ENCODE results near the gene CLASP1. TPM values are rescaled to one million over a fixed set of nuclear protein-coding genes. Genes with fewer than 3 reads are reported as not detected.

CLASP1 gene
- total RNA-seq, 1 donor: 46.0 TPM

- Histone ChIP-seq H3K27ac (ENCODE audit: low read depth, low read length) (no peak overlapping the region), H3K4me1 (ENCODE audit: insufficient read depth, low read length) (no peaks in the 10 kb centered on the region), H3K4me2 (ENCODE audit: insufficient read depth, low read length) (no peak overlapping the region), H3K79me2 (ENCODE audit: insufficient read depth, low read length) (no peaks in the 10 kb centered on the region), H2AFZ (ENCODE audit: low read length) (no peak overlapping the region), H3K4me3 (ENCODE audit: insufficient read depth, low read length) (no peak overlapping the region), H3K9me3 (ENCODE audit: low read depth, low read length) (no peaks in the 10 kb centered on the region), H3K36me3 (ENCODE audit: insufficient read depth, low read length) (no peaks in the 10 kb centered on the region), H3K27me3 (ENCODE audit: insufficient read depth, low read length) (peaks cover 2% of the 10 kb centered on the region), H4K20me1 (ENCODE audit: insufficient read depth, low read length) (no peaks in the 10 kb centered on the region)
- TF ChIP-seq CTCF (IDR thresholded peaks at IDR 0.05; ENCODE audit: extremely low read depth, low read depth, low read length): no peak
- no peak for DNase-seq (ENCODE audit: insufficient read length, low spot score, missing footprints)
Measured at GRCh38 chr2:121329786-121330185, 319.5 kb downstream of the CLASP1 start.

- Histone ChIP-seq H3K27ac (ENCODE audit: low read depth, low read length) (no peak overlapping the region), H3K27me3 (ENCODE audit: insufficient read depth, low read length) (peaks cover 2% of the 10 kb centered on the region), H3K4me3 (ENCODE audit: insufficient read depth, low read length) (no peak overlapping the region), H3K9me3 (ENCODE audit: low read depth, low read length) (no peaks in the 10 kb centered on the region), H3K79me2 (ENCODE audit: insufficient read depth, low read length) (no peaks in the 10 kb centered on the region), H2AFZ (ENCODE audit: low read length) (no peak overlapping the region), H4K20me1 (ENCODE audit: insufficient read depth, low read length) (no peaks in the 10 kb centered on the region), H3K4me1 (ENCODE audit: insufficient read depth, low read length) (no peaks in the 10 kb centered on the region), H3K4me2 (ENCODE audit: insufficient read depth, low read length) (no peak overlapping the region), H3K36me3 (ENCODE audit: insufficient read depth, low read length) (no peaks in the 10 kb centered on the region)
- no peak for DNase-seq (ENCODE audit: insufficient read length, low spot score, missing footprints)
- no peak for TF ChIP-seq CTCF (IDR thresholded peaks at IDR 0.05; ENCODE audit: extremely low read depth, low read depth, low read length)
Measured at GRCh38 chr2:121326628-121327027, 322.6 kb downstream of the CLASP1 start.

GRCh38 chr2:121324601-121325000, 324.7 kb downstream of the CLASP1 start:
- Histone ChIP-seq H3K79me2 (ENCODE audit: insufficient read depth, low read length) (no peaks in the 10 kb centered on the region), H4K20me1 (ENCODE audit: insufficient read depth, low read length) (no peaks in the 10 kb centered on the region), H3K36me3 (ENCODE audit: insufficient read depth, low read length) (no peaks in the 10 kb centered on the region), H3K27me3 (ENCODE audit: insufficient read depth, low read length) (no peaks in the 10 kb centered on the region), H3K9me3 (ENCODE audit: low read depth, low read length) (no peaks in the 10 kb centered on the region), H3K4me3 (ENCODE audit: insufficient read depth, low read length) (no peak overlapping the region), H2AFZ (ENCODE audit: low read length) (no peak overlapping the region), H3K27ac (ENCODE audit: low read depth, low read length) (no peak overlapping the region), H3K4me2 (ENCODE audit: insufficient read depth, low read length) (no peak overlapping the region), H3K4me1 (ENCODE audit: insufficient read depth, low read length) (no peaks in the 10 kb centered on the region)
- DNase-seq (ENCODE audit: insufficient read length, low spot score, missing footprints): no peak
- TF ChIP-seq CTCF (IDR thresholded peaks at IDR 0.05; ENCODE audit: extremely low read depth, low read depth, low read length): no peak

GRCh38 chr2:121321476-121321875, 327.8 kb downstream of the CLASP1 start:
- no peak for TF ChIP-seq CTCF (IDR thresholded peaks at IDR 0.05; ENCODE audit: extremely low read depth, low read depth, low read length)
- H3K9me3 ChIP-seq (ENCODE audit: low read depth, low read length): no peaks in the 10 kb centered on the region
- H3K79me2 ChIP-seq (ENCODE audit: insufficient read depth, low read length): no peaks in the 10 kb centered on the region
- H4K20me1 ChIP-seq (ENCODE audit: insufficient read depth, low read length): no peaks in the 10 kb centered on the region
- H3K4me3 ChIP-seq (ENCODE audit: insufficient read depth, low read length): no peak overlapping the region
- no peaks in the 10 kb centered on the region for H3K36me3 ChIP-seq (ENCODE audit: insufficient read depth, low read length)
- H3K27me3 ChIP-seq (ENCODE audit: insufficient read depth, low read length): no peaks in the 10 kb centered on the region
- H3K27ac ChIP-seq (ENCODE audit: low read depth, low read length): no peak overlapping the region
- DNase-seq (ENCODE audit: insufficient read length, low spot score, missing footprints): no peak
- H2AFZ ChIP-seq (ENCODE audit: low read length): no peak overlapping the region
- no peaks in the 10 kb centered on the region for H3K4me1 ChIP-seq (ENCODE audit: insufficient read depth, low read length)
- H3K4me2 ChIP-seq (ENCODE audit: insufficient read depth, low read length): no peak overlapping the region

All from osteoblast (primary cell).